ENCODE measurements around the gene PRICKLE2.

The PRICKLE2 gene, protein sequence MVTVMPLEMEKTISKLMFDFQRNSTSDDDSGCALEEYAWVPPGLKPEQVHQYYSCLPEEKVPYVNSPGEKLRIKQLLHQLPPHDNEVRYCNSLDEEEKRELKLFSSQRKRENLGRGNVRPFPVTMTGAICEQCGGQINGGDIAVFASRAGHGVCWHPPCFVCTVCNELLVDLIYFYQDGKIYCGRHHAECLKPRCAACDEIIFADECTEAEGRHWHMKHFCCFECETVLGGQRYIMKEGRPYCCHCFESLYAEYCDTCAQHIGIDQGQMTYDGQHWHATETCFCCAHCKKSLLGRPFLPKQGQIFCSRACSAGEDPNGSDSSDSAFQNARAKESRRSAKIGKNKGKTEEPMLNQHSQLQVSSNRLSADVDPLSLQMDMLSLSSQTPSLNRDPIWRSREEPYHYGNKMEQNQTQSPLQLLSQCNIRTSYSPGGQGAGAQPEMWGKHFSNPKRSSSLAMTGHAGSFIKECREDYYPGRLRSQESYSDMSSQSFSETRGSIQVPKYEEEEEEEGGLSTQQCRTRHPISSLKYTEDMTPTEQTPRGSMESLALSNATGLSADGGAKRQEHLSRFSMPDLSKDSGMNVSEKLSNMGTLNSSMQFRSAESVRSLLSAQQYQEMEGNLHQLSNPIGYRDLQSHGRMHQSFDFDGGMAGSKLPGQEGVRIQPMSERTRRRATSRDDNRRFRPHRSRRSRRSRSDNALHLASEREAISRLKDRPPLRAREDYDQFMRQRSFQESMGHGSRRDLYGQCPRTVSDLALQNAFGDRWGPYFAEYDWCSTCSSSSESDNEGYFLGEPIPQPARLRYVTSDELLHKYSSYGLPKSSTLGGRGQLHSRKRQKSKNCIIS

DNA sequence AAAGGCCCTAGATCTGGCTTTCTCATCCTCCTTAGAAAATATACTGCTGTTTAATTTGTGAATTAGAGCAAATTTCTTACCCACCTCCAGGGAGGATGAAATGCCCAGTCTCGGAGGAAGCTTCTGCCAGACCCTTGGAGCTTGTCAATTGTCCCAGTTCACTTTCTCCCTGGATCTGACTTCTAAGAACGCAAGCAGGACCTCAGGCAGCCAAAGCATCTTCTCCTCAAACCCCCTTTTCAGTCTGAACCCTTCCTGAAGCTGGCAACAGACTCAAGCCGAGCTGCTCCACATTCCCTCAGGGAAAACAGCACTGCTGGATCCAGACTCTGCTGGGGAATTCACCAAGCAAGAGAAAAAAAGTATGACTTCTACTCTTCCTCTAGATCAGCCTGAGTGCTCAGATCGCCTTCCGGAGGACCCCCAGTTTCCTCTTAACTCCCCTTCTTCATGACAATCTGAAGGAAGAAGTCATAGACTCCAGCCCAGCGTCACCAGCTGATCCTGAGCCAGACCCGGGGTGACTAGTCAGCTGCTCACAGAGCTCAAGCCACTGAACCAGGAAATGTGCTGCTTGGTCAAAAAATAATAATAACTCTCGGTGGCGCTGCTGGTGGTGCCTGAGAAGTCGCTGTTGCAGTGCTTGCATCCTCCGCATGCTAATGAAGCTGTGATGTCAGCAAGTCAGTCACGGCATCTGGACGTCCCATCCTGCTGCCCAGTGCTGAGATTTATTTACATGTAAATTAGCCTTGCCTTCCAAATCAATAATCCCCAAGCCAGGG is at the start of gene PRICKLE2:
PRICKLE2 (minus strand) TSS at position 641 of the 785 bp plus-strand sequence. CDS start 26,539 bp downstream, outside the sequence.
- DNase-seq (ENCODE audit: low read depth, low spot score): no peak

DNA sequence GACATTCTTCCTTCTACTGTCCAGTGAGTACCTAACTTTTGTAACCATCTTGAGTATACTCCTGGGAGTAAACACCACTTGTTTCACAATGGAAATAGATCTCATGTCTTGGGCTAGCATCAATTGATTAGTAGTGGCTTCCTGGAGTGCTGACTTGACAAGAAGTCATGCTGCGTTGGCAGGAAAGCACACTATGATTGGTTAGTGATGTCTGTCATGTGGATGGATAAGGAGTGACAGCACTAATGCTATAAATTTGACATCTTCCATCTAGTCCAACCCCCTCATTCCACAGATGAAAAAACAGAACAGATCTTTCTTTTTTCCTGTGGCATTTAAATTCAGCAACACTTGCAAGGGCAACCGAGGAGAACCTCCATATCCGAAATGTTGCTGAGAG is 47.6 kb upstream of the PRICKLE2 start:
- no peak for DNase-seq (ENCODE audit: low read depth, low spot score)

DNA sequence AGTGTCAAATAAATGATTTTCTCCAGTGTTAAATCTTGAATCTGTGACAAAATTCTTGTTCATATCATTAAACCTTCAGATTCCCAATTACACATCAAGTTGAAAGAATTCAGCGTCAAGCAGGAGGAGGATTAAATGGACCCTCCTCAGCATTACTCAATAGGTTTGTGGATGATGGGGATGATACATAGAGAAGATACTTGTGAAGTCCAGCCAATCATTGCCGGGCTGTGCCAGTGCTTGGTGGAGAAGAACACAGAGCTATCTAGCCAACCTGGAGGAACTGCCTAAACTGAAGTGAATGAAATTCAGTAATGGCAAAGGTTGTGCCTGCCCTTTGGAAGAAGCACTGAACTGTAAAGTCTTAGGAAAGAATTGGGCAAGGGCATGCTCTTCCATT is 47.0 kb upstream of the PRICKLE2 start:
- DNase-seq (ENCODE audit: low read depth, low spot score): no peak

DNA sequence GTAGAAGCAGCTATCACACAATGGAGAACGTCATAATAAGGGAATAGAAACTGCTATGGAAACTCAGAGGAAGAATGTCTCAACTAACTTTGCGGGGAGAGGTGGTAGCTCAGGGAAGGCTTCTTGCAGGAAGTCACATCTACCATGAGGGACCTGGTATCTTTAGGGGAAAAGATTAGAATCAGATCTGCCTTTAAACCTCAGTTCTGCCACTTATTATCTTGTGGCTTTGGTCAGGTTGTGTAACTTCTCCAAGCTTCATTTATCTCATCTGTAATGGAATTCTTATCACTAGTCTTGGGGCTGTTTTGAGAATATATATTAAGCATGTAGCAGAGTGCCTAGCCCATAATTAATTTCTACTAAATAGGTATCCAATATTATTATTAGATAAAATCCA is 46.4 kb upstream of the PRICKLE2 start:
- DNase-seq (ENCODE audit: low read depth, low spot score): no peak

DNA sequence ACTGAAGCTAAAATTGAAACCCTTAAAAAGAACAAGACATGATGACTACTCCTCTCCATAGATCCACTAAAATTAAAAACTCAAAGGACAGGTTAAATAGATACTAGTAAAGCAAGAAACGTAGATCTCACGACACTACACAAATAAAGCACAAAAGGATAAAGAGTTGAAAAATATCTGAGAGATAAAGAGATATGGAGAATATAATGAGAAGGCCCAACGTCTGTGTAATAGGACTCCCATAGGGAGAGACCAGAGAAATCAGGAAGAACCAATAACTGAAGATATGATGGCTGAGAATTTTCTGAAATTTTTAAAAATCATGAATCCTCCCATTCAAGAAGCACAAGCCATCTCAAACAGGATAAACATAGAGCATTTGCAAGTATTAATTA is 45.6 kb upstream of the PRICKLE2 start:
- no peak for DNase-seq (ENCODE audit: low read depth, low spot score)

DNA sequence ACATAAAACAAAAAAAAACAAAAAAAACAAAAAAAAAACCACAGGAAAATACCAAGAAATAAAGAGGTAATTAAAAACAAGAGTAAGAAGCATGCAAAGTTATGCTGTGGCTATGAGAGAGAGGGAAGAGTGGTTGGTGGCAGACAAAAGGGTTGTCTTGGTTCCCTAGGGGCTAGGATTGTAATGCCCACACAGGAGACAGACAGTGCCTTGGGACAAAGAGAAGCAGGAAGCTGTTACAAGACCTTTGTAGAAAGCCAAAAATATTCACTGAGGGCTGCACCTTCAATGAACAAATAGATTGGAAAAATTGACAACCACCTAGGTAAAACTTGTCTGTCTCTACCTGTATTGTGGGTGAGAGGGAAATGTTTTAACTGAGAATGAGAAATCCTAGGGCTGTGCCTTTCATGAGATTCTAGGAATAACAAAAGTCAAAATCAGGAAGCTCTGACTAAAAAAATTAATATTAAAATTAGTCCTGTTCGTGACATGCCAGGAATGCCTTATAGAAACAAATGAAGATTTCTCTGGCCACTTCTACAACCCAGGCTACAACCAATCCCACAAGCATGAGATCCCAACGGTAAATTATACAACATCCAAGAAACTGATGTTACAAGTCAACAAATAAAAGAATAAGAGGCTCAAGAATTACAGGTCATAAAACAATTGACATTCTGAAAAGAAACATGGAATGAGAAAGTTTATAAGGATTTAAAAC is 45.0 kb upstream of the PRICKLE2 start:
- DNase-seq (ENCODE audit: low read depth, low spot score): no peak

DNA sequence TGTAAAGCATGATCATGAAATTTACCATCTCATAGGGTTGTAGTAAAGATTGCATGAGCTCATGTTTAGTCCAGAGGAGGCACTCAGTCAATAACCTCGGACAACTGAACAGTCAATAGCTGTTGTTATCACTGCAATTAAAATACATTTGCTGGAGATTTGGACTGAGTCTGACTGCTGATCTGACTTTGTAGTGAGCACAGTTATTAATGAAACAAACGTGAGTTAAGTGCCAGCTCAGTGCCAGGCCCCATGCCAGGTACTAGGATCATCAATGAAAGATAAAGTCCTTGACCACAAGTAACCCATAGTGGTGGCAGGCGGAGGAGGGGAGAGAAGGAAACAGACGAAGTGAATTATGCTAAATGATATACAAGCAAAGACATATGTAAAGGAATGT is 43.7 kb upstream of the PRICKLE2 start:
- no peak for DNase-seq (ENCODE audit: low read depth, low spot score)

DNA sequence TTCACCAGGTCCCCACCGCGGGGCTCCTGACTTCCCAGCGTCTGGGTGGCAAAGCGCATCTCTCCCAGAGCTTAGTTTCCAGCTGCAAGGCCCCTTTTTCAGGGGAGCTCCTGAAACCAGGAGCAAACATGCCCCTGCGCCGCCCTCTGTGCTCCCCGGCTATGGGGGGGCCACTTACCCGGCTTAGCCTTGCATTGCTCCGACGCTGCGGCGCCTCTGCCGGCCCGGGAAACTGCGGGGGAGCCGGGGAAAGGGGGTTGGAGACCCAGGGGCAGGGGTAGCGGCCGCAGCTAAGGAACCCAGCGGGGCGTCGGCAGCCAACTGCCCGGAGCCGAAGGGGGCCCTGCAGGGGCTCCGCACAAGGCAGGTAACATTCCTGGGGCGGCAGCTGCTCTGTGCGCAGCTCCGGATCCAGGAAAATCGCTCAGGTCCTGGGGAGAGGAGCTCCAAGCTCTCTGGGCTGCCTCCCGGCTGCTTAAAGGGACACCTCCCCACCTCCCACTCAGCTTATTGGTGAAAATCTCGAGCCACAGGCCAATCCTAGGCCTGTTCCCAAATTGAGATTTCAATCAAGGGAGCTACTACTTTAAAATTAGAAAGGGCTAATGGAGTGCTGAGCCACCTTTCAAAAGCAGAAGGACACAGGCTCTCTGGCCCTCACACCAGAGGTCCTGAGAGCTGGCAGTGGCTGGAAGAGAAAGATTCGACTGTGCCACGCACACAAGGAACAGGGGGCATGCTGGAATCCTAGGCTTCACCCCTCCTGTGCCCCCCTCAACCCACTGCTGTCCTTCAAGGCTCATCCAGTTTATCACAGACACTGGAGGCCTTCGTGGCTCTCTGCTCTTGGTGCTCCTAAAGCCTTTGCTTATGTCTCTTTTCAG is 42.7 kb upstream of the PRICKLE2 start:
- DNase-seq (ENCODE audit: low read depth, low spot score): no peak

DNA sequence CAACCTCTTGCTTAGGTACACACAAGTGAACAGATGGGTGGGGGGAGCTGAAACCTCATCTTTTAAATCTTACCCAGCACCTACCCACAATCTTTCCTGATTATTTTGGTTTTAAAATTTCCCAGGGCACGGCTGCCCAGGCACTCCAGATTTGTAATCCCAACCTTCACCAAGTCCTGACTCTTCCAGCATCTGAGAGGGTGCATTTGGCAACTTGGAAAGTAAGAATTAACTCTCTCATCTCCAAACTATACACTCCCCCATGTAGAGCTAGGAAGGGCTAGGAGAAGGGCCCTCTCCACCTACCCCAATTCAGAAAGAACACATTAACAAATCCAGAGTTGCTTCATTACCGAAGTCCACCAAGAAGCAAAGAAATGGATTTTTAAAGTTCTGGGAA is 41.7 kb upstream of the PRICKLE2 start:
- DNase-seq (ENCODE audit: low read depth, low spot score): no peak

DNA sequence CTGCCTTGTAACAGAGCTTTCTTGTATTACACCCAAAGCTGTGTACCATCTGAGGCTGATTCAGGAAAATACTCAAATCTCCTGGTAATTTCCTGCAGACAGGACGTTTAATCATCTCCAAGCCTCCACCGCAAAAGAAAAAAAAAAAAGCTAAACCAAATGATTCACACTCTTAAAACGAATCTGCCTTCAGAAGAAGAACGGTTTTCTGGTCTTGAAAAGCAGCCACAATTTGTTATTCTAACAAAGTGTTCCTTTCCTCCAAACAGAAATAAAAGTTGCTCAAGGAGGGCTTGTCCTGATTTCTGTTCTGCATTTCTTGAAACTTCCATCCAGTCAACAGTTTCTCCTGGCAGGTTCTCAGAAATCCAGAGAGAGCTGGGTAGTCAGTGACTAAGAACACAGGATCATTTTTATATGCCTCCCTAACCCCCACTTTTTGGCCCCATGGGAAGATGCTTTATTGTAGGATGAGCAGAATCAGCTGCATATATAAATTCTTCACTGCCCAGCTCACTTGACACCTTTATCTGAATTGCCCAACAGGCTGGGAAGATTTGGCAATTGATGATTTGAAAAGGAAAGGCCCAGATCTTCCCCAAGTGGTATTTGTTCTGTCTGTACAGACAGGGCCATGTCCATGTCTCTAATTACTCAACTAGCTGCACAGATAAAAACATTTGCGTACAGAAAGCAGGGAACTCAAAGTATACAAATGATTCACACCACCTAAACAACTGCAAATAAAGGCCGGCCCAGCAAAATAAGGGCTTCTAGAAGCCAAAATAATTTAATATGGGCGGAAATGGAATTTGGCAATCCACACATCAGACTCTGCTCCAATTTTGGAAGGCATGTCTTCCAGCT is 41.0 kb upstream of the PRICKLE2 start:
- DNase-seq (ENCODE audit: low read depth, low spot score): no peak

DNA sequence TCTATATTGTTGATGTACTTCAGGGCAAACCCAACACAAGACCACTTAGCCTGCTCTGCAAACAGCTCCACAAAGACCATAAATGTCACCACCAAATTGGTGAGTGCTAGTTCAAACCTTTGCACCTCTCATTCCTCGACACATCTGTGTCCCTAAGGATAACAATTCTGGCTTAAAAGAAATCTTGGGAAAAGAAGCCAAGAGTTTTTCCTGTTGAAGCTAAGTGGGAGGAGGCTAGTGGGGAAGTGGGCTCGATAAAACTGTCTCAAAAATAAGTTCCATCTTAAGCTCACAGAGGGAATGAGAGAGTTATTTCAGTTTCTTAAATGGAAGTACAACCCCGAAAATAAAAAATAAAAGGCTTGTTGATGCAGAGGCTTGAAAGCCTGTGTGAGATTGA is 40.4 kb upstream of the PRICKLE2 start:
- no peak for DNase-seq (ENCODE audit: low read depth, low spot score)

DNA sequence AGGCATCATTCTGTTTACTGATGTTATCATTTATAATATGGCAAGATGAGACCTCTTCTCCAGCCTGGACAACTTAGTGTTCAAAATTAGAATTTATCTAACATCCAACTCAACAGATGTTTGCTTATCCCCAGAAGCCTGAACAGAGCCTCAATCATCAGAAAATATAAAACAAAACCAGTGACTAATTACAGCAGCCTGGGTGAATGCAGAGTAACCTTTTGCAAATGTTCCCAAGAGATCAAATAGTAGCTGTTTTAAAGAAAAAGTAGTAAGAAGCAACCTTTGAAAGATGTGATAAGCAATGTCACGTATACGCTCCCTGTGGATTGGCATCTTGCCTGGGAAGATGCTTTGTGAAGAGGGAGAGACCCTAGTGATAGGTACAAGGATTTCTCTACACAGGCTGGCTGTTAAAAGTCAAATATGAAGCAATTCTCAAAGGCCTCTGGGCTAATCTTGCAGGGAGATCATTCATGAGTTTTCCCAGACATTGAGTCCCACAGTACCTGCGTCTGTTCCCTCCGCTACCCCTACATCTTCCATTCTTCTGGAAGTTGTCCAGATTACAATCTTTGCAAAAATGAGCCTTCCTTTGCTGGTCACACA is 39.3 kb upstream of the PRICKLE2 start:
- DNase-seq (ENCODE audit: low read depth, low spot score): no peak

DNA sequence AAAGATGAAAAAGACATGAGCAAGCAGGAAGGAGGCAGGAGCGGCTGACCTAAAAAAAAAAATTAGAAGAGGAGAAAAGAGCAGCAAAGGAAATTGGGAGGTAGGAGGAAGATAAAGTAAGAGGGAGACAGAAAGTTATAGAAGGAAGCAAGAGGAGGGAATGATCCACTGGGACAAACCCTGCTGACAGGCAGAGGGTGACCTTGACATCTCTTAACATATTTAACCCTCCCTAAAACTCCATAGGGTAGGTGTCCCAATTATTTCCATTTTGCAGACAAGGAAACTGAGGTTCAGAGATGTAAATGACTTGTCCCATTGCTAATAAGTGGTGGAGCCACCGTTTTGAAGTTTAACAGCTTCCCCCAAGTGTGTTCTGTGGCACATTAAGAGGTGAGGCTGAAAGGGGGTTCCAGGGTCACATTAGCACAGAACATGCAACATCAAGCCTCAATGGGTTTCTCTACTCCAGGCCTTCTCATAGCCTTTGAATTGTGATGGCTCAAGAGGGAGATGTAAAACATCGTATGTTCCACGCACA is 37.4 kb upstream of the PRICKLE2 start:
- DNase-seq (ENCODE audit: low read depth, low spot score): no peak

DNA sequence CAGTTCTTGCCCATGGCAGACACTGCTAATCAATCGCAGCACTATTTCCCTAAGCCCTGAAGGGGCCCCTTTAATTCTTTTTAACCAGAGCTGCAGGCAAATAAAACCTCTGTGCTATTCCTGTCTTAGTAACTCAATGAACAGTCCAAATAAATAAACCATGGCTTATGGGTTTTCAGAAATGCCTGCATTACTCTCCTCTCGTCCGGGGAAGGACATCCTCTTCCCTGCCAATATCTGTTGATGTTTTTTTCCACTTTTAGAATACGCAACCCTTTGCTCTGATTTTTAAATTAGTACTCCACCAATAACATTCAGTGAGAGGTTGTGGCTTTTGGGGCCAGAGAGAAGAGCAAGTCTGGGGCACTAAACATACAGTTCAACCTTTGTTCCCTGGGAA is 35.2 kb upstream of the PRICKLE2 start:
- DNase-seq (ENCODE audit: low read depth, low spot score): no peak

DNA sequence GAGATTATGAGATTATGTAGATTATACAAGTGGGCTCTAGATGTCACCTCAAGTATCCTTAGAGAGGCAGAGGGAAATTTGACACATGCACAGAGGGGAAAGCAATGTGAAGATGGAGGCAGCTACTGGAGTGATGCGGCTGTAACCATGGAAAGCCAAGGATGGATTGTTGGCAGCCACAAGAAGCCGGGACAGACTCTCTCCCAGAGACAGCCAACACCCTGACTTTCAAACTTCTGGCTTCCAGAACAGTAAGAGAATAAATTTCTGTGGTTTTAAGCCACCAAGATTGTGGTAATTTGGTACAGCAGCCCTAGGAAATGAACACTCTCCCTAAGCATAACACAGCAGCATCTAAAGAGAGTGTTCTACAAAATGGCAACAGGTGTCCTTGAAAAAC is 34.4 kb upstream of the PRICKLE2 start:
- DNase-seq (ENCODE audit: low read depth, low spot score): no peak

DNA sequence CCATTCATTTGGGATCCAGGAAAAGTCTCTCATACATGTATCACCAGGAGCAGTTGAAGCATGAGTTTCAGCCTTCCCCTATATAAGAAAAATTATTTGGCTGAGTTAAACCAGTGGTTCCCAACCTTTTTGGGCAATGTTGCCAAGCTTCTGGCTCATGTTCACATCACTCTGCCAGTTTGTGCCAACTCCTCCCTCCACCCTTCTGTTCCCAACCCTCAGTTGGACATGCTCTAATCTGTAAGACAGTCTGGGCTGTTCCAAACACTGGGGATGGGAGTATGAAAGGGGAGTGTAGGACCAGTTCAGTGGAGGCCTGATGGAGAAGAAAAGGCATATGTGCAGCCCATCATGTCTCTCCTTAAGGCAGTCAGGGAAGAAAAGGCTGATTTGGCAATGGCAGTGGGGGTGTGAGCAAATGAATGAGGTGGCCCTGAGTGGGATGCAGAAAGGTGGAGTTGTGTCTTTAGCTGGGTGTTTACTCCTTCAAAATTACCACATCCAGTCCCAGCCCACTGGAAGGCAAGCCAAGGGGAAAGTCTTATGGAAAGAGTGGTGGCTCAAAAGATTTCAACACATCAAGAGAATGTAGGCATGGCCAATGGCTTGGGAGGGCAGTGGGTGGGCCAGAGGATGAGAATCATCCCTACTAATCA is 32.0 kb upstream of the PRICKLE2 start:
- no peak for DNase-seq (ENCODE audit: low read depth, low spot score)

DNA sequence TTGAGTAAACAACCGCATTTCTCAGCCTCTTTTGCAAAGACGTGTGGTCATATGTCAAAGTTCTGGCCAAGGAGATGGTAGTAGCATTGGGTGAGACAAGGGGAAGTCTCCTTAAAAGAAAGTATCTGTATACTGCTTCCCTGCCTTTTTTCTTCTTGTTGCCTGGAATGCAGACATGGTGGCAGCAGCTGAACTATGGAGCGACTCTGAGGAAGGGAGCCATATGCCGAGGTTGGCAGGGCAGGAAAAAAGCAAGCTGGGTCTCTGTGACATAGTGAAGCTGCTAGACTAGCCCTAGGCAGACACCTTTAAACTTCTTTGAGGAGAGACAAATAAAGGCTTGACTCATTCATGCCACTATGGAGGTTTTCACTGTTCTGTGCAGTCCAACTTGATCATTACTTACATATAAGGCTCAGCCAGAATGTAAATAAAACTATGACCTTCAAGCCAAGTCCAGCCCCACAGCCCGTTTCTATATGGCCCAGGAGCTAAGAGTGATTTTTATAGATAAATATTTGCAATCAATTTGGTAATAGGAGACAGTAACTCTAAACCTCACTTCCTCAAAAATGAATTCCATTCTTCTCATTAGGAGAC is 30.6 kb upstream of the PRICKLE2 start:
- DNase-seq (ENCODE audit: low read depth, low spot score): no peak

DNA sequence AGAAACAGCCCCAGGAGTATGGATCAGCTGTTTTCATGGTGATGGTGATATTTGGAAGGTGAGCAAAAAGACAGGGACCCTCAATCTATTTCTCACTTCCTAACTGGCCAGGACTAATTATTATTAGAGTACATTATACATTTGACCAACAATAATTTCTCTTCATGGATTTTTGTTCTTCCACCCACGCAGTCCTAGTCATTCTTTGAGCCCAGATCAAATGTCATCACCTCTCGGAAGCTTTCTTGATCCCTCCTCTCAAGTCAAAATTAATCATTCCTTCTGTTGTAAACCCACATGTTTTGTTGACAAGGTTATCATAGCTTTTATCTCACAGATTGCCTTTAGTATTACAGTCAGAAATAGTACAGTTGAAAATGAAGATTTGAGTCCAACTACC is 29.2 kb upstream of the PRICKLE2 start:
- DNase-seq (ENCODE audit: low read depth, low spot score): no peak
